ENCODE results near the gene KIF7. TPM values are rescaled to one million over a fixed set of nuclear protein-coding genes. Genes with fewer than 3 reads are reported as not detected.
"Not testable (repeated sequence)": the region's sequence is repeated elsewhere in the genome, so short reads cannot be mapped to it uniquely, and the experiment has no call there.

Gene KIF7
- total RNA-seq, 1 donor from 2014 or later = 4.3 TPM

- no peak overlapping the region for H3K27ac Mint-ChIP-seq
These were observed 37.8 kb upstream of the KIF7 start for GRCh38 chr15:89693091-89693490.

GRCh38 chr15:89690276-89691218 is 35.3 kb upstream of the KIF7 start, which contains the start of the genes PEX11A and WDR93:
TSS of gene PEX11A (minus strand) at chr15:89690754. CDS start at chr15:89690632, 122 bp downstream.
TSS of gene WDR93 (plus strand) at chr15:89690811. CDS start at chr15:89701747, 10,936 bp downstream.
- Mint-ChIP-seq H3K36me3 (peaks cover 2% of the 10 kb centered on the region), H3K27me3 (ENCODE audit: insufficient read depth, low read depth) (peaks cover 7% of the 10 kb centered on the region), H3K9me3 (peaks cover 3% of the 10 kb centered on the region), H3K4me1 (peaks cover 7% of the 10 kb centered on the region), H3K4me3 (peak within 1 kb of the TSS; percentile 86), H3K27ac (no peak within 1 kb of the TSS)
- Histone ChIP-seq H3K4me1 (no peaks in the 10 kb centered on the region), H3K79me2 (ENCODE audit: low read depth) (no peaks in the 10 kb centered on the region), H3K4me2 (peak within 1 kb of the TSS; percentile 81), H3K9ac (no peak within 1 kb of the TSS), H4K20me1 (ENCODE audit: low read depth) (no peaks in the 10 kb centered on the region), H3K27me3 (peaks cover 60% of the 10 kb centered on the region), H3K36me3 (no peaks in the 10 kb centered on the region), H2AFZ (replicated peaks) (peak within 1 kb of the TSS; percentile 94), H3K27ac (no peak within 1 kb of the TSS), H3K4me3 (peak within 1 kb of the TSS; percentile 64), H3F3A (ENCODE audit: low read depth) (no peaks in the 10 kb centered on the region), H3K9me3 (ENCODE audit: low read depth) (no peaks in the 10 kb centered on the region)
- peak; percentile 87 for DNase-seq (ENCODE audit: low spot score)
- TF ChIP-seq EZH2 (IDR thresholded peaks at IDR 0.05) = no peak
- TF ChIP-seq, protein P1, sequence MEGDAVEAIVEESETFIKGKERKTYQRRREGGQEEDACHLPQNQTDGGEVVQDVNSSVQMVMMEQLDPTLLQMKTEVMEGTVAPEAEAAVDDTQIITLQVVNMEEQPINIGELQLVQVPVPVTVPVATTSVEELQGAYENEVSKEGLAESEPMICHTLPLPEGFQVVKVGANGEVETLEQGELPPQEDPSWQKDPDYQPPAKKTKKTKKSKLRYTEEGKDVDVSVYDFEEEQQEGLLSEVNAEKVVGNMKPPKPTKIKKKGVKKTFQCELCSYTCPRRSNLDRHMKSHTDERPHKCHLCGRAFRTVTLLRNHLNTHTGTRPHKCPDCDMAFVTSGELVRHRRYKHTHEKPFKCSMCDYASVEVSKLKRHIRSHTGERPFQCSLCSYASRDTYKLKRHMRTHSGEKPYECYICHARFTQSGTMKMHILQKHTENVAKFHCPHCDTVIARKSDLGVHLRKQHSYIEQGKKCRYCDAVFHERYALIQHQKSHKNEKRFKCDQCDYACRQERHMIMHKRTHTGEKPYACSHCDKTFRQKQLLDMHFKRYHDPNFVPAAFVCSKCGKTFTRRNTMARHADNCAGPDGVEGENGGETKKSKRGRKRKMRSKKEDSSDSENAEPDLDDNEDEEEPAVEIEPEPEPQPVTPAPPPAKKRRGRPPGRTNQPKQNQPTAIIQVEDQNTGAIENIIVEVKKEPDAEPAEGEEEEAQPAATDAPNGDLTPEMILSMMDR (IDR thresholded peaks at IDR 0.05) = no peak
- no peak for TF ChIP-seq EZH2phosphoT487 (IDR thresholded peaks at IDR 0.05)

More at GRCh38 chr15:89693091-89693490, 37.8 kb upstream of the KIF7 start:
- Histone ChIP-seq H3F3A (ENCODE audit: low read depth) (no peaks in the 10 kb centered on the region), H3K36me3 (no peaks in the 10 kb centered on the region), H3K9me3 (ENCODE audit: low read depth) (no peaks in the 10 kb centered on the region), H3K4me3 (no peak overlapping the region), H3K79me2 (ENCODE audit: low read depth) (no peaks in the 10 kb centered on the region), H2AFZ (replicated peaks) (no peak overlapping the region), H3K9ac (no peak overlapping the region), H3K4me2 (no peak overlapping the region), H4K20me1 (ENCODE audit: low read depth) (no peaks in the 10 kb centered on the region), H3K27me3 (peaks cover 82% of the 10 kb centered on the region), H3K27ac (no peak overlapping the region), H3K4me1 (no peaks in the 10 kb centered on the region)
- DNase-seq (ENCODE audit: low spot score) = no peak
- TF ChIP-seq EZH2phosphoT487 (IDR thresholded peaks at IDR 0.05) = no peak
- TF ChIP-seq, protein P1 (IDR thresholded peaks at IDR 0.05) = no peak
- TF ChIP-seq EZH2 (IDR thresholded peaks at IDR 0.05) = no peak
- peaks cover 3% of the 10 kb centered on the region for H3K9me3 Mint-ChIP-seq
- peaks cover 2% of the 10 kb centered on the region for H3K36me3 Mint-ChIP-seq
- no peak overlapping the region for H3K4me3 Mint-ChIP-seq
- H3K4me1 Mint-ChIP-seq = peaks cover 7% of the 10 kb centered on the region
- peaks cover 7% of the 10 kb centered on the region for H3K27me3 Mint-ChIP-seq (ENCODE audit: insufficient read depth, low read depth)

- DNase-seq (ENCODE audit: low spot score); H3K36me3 Mint-ChIP-seq; H3K9me3 Mint-ChIP-seq; H4K20me1 ChIP-seq (ENCODE audit: low read depth); H3K9ac ChIP-seq; H3K27ac Mint-ChIP-seq; H3F3A ChIP-seq (ENCODE audit: low read depth); H3K36me3 ChIP-seq; H3K27ac ChIP-seq; H3K4me1 ChIP-seq; H3K27me3 Mint-ChIP-seq (ENCODE audit: insufficient read depth, low read depth); H3K9me3 ChIP-seq (ENCODE audit: low read depth); H3K4me1 Mint-ChIP-seq; H3K79me2 ChIP-seq (ENCODE audit: low read depth): not testable (repeated sequence)
- H3K27me3 ChIP-seq = peaks cover 53% of the 10 kb centered on the region
- peak overlapping the region; percentile 81 for H3K4me2 ChIP-seq
- H3K4me3 ChIP-seq = peak overlapping the region; percentile 64
- peak overlapping the region; percentile 94 for H2AFZ ChIP-seq (replicated peaks)
- H3K4me3 Mint-ChIP-seq = peak overlapping the region; percentile 86
These were observed 34.6 kb upstream of the KIF7 start for GRCh38 chr15:89689930-89690275.

DNA sequence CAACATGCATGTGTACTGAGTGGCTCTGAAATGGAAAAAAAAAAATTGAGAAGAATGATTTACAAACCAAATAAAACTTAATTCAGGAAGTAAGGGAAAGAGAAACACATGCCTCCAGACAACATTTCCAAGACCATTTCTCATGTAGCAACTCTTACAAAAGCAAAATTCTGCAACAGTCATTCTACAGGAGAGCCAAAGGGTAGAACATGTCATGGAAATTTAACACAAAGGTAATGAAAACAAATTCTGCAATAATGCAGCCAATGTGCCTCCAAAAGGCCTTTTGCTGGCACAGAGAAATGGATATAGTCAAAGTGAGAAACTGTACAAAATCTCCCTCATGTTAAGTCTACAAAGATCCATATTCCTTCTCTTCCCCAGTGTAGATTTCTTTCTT is 31.3 kb upstream of the KIF7 start:
- no peak for DNase-seq (ENCODE audit: low spot score)
- Histone ChIP-seq H3K36me3 (no peaks in the 10 kb centered on the region), H3K4me3 (no peak overlapping the region), H3K4me2 (no peak overlapping the region), H3K4me1 (no peaks in the 10 kb centered on the region), H3K79me2 (ENCODE audit: low read depth) (no peaks in the 10 kb centered on the region), H3K9ac (no peak overlapping the region), H3K9me3 (ENCODE audit: low read depth) (no peaks in the 10 kb centered on the region), H4K20me1 (ENCODE audit: low read depth) (no peaks in the 10 kb centered on the region), H2AFZ (replicated peaks) (no peak overlapping the region), H3K27me3 (peaks cover 19% of the 10 kb centered on the region), H3F3A (ENCODE audit: low read depth) (no peaks in the 10 kb centered on the region), H3K27ac (no peak overlapping the region)
- H3K27me3 Mint-ChIP-seq (ENCODE audit: insufficient read depth, low read depth) = peaks cover 5% of the 10 kb centered on the region
- TF ChIP-seq EZH2phosphoT487 (IDR thresholded peaks at IDR 0.05) = no peak
- TF ChIP-seq, protein P1 (IDR thresholded peaks at IDR 0.05) = no peak
- TF ChIP-seq EZH2 (IDR thresholded peaks at IDR 0.05) = no peak
- peaks cover 7% of the 10 kb centered on the region for H3K4me1 Mint-ChIP-seq
- peaks cover 2% of the 10 kb centered on the region for H3K36me3 Mint-ChIP-seq
- H3K27ac Mint-ChIP-seq = no peak overlapping the region
- no peak overlapping the region for H3K4me3 Mint-ChIP-seq
- peaks cover 3% of the 10 kb centered on the region for H3K9me3 Mint-ChIP-seq
